ENCODE results near the gene KDM1A.

The KDM1A gene

GRCh38 chr1:23018661-23019093, 591 bp upstream of the KDM1A start:
- peak; percentile 86 for DNase-seq

- peak; percentile 61 for DNase-seq
Measured at GRCh38 chr1:23019863-23020625, 776 bp downstream of the KDM1A start.

DNA sequence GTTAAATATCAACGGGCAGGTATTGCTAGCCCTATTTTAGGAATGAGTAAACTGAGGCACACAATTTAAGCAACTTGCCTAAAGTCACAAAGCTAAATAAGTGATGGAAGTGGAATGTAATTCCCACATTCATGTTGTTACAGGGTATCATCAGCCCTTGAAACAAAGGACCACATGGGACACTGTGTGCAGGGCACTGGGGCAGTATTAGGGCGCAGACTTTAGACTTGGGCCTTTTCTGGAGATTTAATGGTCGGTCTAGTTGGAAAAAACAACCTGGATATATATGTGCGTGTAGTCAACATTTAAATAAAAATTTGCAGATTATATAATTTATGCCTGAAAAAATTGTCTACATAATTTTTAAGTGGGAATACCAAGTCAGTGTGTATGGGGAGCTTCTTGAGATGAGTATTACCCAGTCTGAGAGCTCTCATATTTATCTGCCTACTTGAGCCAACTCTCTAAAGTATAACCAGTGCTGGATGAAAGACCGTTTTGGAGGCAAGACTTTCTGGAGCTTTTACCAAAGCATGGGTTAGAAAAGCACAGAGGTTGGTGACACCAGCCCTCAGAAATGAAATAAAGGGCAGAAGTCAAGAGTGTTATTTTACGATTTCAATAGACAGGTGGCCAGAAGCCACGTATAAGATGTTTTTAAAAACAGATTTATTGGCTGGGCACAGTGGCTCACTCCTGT, 1.6 kb downstream of the KDM1A start:
- DNase-seq: peak; percentile 64

GRCh38 chr1:23021834-23022233, 2.6 kb downstream of the KDM1A start:
- DNase-seq: no peak

DNA sequence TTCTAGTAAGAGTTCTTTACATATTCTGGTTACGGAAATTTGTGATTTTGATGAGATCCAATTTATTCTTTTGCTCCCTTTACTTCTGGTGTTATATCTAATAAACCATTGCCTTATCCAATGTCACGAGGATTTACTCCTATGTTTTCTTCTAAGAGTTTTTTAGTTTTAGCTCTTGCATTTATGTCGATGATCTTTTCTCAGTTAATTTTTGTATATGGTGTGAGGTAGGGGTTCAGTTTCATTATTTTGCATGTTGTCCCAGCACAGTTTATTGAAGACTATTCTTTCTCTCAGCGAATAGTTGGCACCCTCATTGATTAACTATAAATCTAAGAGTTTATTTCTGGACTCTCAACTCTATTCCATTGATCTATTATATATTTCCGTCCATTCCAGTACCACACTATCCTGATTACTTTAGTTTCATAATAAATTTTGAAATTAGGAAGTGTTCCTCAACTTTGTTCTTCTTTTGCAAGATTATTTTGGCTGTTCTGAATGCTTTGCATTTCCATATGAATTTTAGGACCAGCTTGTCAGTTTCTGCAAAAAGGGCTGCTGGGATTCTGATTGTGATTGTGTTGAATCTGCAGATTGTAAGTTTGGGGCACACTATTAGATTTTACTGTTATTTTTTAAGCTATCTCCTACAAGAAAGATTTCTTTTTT, 4.0 kb downstream of the KDM1A start:
- no peak for DNase-seq

DNA sequence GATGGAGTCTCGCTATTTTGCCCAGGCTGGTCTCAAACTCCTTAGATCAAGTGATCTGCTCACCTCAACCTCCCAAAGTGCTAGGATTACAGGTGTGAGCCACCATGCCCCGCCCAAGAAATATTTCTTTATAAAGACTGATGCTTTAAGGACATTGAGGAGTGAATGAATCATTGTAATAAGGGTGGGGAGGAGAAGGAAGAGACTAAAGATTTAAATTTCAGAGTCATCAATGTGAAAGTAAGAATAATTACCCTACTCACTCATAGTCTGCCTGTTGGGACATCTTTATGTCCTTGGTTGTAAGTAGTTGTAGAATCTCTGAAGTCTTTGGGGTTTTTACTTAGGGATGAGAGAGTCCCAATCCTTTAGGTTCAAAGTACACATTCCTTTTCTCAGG, 7.3 kb downstream of the KDM1A start:
- no peak for DNase-seq

- DNase-seq: no peak
Measured at GRCh38 chr1:23027352-23027907, 8.2 kb downstream of the KDM1A start.

- no peak for DNase-seq
Measured at GRCh38 chr1:23029337-23029736, 10.1 kb downstream of the KDM1A start.

GRCh38 chr1:23035823-23036452, 16.7 kb downstream of the KDM1A start:
- DNase-seq: no peak

- no peak for DNase-seq
Measured at GRCh38 chr1:23037081-23037740, 17.9 kb downstream of the KDM1A start.

- DNase-seq: no peak
Measured at GRCh38 chr1:23039308-23039826, 20.1 kb downstream of the KDM1A start.

DNA sequence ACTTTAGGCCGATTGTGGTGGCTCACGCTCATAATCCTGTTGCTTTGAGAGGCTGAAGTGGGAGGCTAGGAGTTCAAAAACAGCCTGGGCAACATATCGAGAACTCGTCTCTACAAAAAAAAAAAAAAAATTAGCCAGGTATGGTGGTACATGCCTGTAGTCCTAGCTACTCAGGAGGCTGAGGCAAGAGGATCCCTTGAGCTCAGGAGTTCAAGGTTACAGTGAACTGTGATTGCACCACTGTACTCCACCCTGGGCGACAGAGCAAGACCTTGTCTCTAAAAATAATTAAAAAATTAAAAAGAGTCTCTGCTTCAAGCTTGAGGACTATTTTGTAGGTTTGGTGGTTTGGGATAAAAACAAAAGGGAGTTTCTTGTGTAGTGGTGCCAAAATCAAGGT, 21.2 kb downstream of the KDM1A start:
- no peak for DNase-seq

DNA sequence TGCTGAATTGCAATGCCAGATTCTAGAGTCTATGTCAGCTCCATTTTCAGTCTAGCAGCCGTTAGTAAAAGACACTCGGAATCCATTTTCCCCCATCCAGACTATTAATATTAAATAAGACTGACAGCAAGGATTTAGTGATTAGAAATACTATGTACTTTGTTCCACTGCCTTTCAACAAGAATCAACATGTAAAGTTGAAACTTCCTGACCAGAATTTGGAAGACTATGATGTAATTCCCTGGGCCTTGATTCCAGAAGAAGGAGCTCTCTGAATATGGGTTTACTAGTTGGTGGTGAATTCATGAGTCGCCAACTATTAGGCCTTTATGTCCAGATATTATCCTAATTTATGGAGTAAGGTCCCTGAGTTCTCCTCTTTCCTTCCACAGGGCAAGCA, 24.8 kb downstream of the KDM1A start:
- no peak for DNase-seq

DNA sequence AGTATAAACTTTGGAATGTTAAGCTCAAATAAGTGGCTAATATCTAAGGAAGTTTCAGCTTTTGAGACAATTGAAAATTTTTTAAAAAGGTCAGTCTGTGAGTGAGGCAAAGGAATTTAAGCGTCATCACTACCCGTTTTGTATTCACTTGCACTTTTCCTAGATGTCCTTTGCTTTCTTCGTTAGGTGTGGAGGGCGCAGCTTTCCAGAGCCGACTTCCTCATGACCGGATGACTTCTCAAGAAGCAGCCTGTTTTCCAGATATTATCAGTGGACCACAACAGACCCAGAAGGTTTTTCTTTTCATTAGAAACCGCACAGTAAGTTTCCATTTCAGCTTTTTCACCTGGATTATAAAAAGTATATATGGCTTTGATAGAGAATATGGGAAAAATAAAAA, 30.9 kb downstream of the KDM1A start:
- DNase-seq: no peak

DNA sequence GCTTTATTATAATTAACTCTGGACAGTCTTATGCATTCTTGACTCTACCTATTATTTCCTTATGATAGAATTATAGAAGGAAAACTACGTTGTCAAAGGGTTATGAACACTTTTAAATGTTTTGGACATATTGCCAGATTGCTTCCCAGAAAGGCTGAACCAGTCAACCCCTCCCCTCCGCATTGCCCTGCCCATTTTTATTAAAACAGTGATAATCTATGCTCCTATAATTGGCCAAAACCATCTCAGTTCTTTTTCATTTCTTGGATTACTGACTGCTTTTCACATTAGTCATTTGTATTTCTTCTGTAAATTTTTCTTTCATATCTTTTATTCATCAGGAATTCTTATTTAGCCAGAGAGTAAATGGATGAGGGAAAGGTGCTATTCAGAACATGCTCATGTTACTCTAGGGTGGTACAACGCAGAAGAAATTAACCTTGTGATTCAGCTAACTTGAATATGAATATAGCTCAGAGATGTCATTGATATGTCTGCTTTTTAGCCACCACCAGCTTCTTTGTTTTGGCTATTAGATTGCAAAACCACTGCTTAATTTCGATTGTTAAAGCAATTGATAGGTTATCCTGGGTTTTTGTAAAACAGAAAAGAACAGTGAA, 32.1 kb downstream of the KDM1A start:
- no peak for DNase-seq

DNA sequence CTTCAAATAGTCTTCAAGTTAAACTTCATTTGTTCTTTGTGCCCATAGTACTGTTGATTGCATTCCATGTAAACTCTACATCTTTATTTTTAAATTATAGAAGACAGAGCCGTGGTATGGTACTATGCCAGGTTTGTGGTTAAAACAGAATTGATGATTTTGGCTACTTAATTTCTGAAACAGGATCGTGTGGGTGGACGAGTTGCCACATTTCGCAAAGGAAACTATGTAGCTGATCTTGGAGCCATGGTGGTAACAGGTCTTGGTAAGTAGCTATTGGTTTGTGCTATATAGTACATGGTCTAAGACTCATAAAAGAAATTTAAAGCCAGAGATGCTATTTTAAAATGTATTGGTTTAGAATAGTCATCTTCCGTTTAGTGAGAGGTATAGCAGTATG, 38.0 kb downstream of the KDM1A start:
- no peak for DNase-seq

- no peak for DNase-seq
Measured at GRCh38 chr1:23062271-23062670, 43.0 kb downstream of the KDM1A start.

- no peak for DNase-seq
Measured at GRCh38 chr1:23065385-23065784, 46.1 kb downstream of the KDM1A start.

DNA sequence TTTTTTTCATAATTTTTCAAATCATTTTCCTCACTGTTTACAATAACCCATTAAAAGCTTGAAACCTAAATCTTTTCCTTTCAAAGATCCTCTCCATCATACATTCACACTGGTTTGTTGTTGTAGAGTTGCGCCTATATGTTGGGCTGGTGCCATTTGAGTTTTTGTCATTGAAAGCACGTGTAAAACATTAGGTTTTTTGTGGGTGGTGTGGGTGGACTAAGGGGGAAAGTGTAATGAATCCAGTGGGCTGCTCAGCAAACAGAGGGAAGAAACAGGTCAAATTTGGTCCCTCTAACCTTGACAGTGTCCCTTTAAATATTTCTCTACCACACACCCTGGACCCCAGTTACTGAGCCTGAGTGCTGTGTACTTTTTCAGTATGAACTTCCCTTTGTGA, 46.8 kb downstream of the KDM1A start:
- DNase-seq: no peak

DNA sequence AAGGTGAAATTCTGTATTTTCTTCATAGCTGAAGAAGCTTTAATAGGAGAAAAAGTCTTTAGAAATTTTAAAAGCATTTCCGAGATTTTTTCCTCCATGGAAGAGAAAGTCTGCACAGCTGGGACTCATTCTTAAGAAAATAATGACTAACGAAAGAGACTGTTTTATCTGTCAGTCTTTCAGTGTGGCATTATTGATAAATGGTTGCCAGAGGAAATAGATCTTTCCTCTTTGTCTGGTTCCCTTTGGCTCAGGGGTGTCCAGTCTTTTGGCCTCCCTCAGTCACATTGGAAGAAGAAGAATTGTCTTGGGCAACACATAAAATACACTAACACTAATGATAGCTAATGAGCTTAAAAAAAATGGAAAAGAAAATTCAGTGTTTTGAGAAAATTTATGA, 49.9 kb downstream of the KDM1A start:
- no peak for DNase-seq

- DNase-seq: no peak
Measured at GRCh38 chr1:23069675-23070074, 50.4 kb downstream of the KDM1A start.

GRCh38 chr1:23074012-23074411, 54.7 kb downstream of the KDM1A start:
- no peak for DNase-seq

Data from DMS79 treated with DMSO at 0.1 percent for 48 hours (cell line).